ENCODE data around the gene TASOR. TPM values are rescaled to one million over a fixed set of nuclear protein-coding genes. Genes with fewer than 3 reads are reported as not detected.
"Not testable (repeated sequence)": the region's sequence is repeated elsewhere in the genome, so short reads cannot be mapped to it uniquely, and the experiment has no call there.

The TASOR gene
- total RNA-seq, 4 donors from 2014 or later, result 44.2 to 86.4 (median 59.9) TPM

- DNase-seq (ENCODE audit: low spot score), result no peak
- TF ChIP-seq CTCF (IDR thresholded peaks at IDR 0.05), result no peak
- ATAC-seq (ENCODE audit: low FRiP score), result no peak
These were observed 28.3 kb upstream of the TASOR start for GRCh38 chr3:56711344-56711743.

GRCh38 chr3:56707412-56707811 lies 24.3 kb upstream of the TASOR start:
- not testable (repeated sequence) for ATAC-seq (ENCODE audit: low FRiP score); DNase-seq (ENCODE audit: low spot score)

- no peak for DNase-seq (ENCODE audit: low spot score)
- no peak for TF ChIP-seq CTCF (IDR thresholded peaks at IDR 0.05)
- no peak for ATAC-seq (ENCODE audit: low FRiP score)
These were observed 23.6 kb upstream of the TASOR start for GRCh38 chr3:56706629-56707028.

GRCh38 chr3:56704706-56705105 lies 21.6 kb upstream of the TASOR start:
- ATAC-seq (ENCODE audit: low FRiP score) (no peak), DNase-seq (ENCODE audit: low spot score) (no peak)
- TF ChIP-seq CTCF (IDR thresholded peaks at IDR 0.05), result no peak

- no peak for ATAC-seq (ENCODE audit: low FRiP score)
- peak in 2 of 3 donors; percentile 14 to 67 for TF ChIP-seq CTCF (IDR thresholded peaks at IDR 0.05)
These were observed 19.6 kb upstream of the TASOR start for GRCh38 chr3:56702490-56703315.

GRCh38 chr3:56700151-56700550 lies 17.1 kb upstream of the TASOR start:
- no peak for TF ChIP-seq CTCF (IDR thresholded peaks at IDR 0.05)
- DNase-seq (ENCODE audit: low spot score) (no peak), ATAC-seq (ENCODE audit: low FRiP score) (no peak)

More at GRCh38 chr3:56702490-56703315, 19.6 kb upstream of the TASOR start:
- no peak for DNase-seq (ENCODE audit: low spot score)

GRCh38 chr3:56694867-56695683 lies 12.0 kb upstream of the TASOR start:
- DNase-seq (ENCODE audit: low spot score) (no peak), ATAC-seq (ENCODE audit: low FRiP score) (no peak)
- TF ChIP-seq CTCF (IDR thresholded peaks at IDR 0.05), result no peak

All from omental fat pad (tissue), 4 donors.